HEK293 (cell line): ENCODE data around the gene XRN2.

Experiments used
- CTCF ChIA-PET: fragments of 350-600 bp; formaldehyde crosslinking; extraction: SDS; loops from one replicate; lab custom pipeline; 2021; ENCODE audit warnings: antibody characterized with exemption; lab: Yijun Ruan, JAX
- POLR2A ChIA-PET: fragments of 300-600 bp; formaldehyde crosslinking; extraction: SDS; loops from one replicate; lab custom pipeline; 2020; ENCODE audit warnings: antibody characterized with exemption, inconsistent platforms; lab: Yijun Ruan, JAX
- H3K27ac ChIP-seq: fragments of 200-500 bp; sonication (Bioruptor generic); 2 replicates; pipeline ENCODE4 v1.5.1; 2014; ENCODE audit warnings: low read depth, low read length, control low read depth, inconsistent platforms; ENCODE audit errors: extremely low read depth
- H3K36me3 ChIP-seq, 2 experiments: fragments of 200-500 bp in 1 of 2; sonication (Bioruptor generic) in 1 of 2; 1 replicate in 1 of 2; 2 replicates in 1 of 2; pipeline ENCODE4 v1.5.1; 2014 to 2017; ENCODE audit warnings: inconsistent platforms in 2 of 2, low read length in 2 of 2; ENCODE audit not compliant: control insufficient read depth in 2 of 2, insufficient read depth in 1 of 2
- H3K4me1 ChIP-seq: fragments of 200-500 bp; sonication (Bioruptor generic); 2 replicates; pipeline ENCODE4 v1.5.1; 2014; ENCODE audit warnings: mild to moderate bottlenecking, low read length, inconsistent platforms; ENCODE audit not compliant: control insufficient read depth, insufficient read depth
- H3K4me3 ChIP-seq: 2 replicates; pipeline ENCODE4 v1.5.1; 2011; ENCODE audit warnings: low read depth, mild to moderate bottlenecking, control low read depth, low read length, moderate library complexity
- H3K9me3 ChIP-seq: fragments of 200-500 bp; sonication (Bioruptor generic); 2 replicates; pipeline ENCODE4 v1.5.1; 2014; ENCODE audit warnings: low read depth, low read length, inconsistent platforms; ENCODE audit not compliant: control insufficient read depth, insufficient read depth
- PRDM10 ChIP-seq: fragments of 450-650 bp; formaldehyde crosslinking; IDR thresholded peaks from 2 replicates; pipeline ENCODE4 v1.5.1; 2016; ENCODE audit warnings: missing biosample characterization, missing genetic modification characterization
- PRDM4 ChIP-seq: fragments of 450-650 bp; formaldehyde crosslinking; IDR thresholded peaks from 2 replicates; pipeline ENCODE4 v1.5.1; 2017; ENCODE audit warnings: missing biosample characterization, missing genetic modification characterization
- TCF7L2 ChIP-seq: IDR thresholded peaks from 2 replicates; pipeline ENCODE4 v1.6.1; 2011; ENCODE audit warnings: low read depth, mild to moderate bottlenecking, inconsistent platforms, low read length, moderate library complexity, borderline replicate concordance
- ZBTB1 ChIP-seq: fragments of 450-650 bp; formaldehyde crosslinking; IDR thresholded peaks from 2 replicates; pipeline ENCODE4 v1.5.1; 2016; ENCODE audit warnings: missing biosample characterization, missing genetic modification characterization
- ZBTB10 ChIP-seq: fragments of 450-650 bp; formaldehyde crosslinking; IDR thresholded peaks from 2 replicates; pipeline ENCODE4 v1.5.1; 2016; ENCODE audit warnings: missing biosample characterization, missing genetic modification characterization
- ZBTB48 ChIP-seq: fragments of 450-650 bp; formaldehyde crosslinking; IDR thresholded peaks from 2 replicates; pipeline ENCODE4 v1.5.1; 2016; ENCODE audit warnings: missing biosample characterization, missing genetic modification characterization
- ZNF211 ChIP-seq: fragments of 450-650 bp; formaldehyde crosslinking; IDR thresholded peaks from 2 replicates; pipeline ENCODE4 v1.5.1; 2016; ENCODE audit warnings: low read depth, missing biosample characterization, missing genetic modification characterization
- ZNF223 ChIP-seq: fragments of 450-650 bp; formaldehyde crosslinking; IDR thresholded peaks from 2 replicates; pipeline ENCODE4 v1.5.1; 2016; ENCODE audit warnings: missing biosample characterization, missing genetic modification characterization
- ZNF37A ChIP-seq: fragments of 450-650 bp; IDR thresholded peaks from 2 replicates; pipeline ENCODE4 v1.5.1; 2018; ENCODE audit warnings: missing biosample characterization, missing genetic modification characterization
- ZNF391 ChIP-seq: fragments of 450-650 bp; formaldehyde crosslinking; IDR thresholded peaks from 2 replicates; pipeline ENCODE4 v1.5.1; 2016; ENCODE audit warnings: low read depth, missing biosample characterization, missing genetic modification characterization, borderline replicate concordance
- ZNF426 ChIP-seq: fragments of 450-650 bp; formaldehyde crosslinking; IDR thresholded peaks from 2 replicates; pipeline ENCODE4 v1.5.1; 2017; ENCODE audit warnings: missing biosample characterization, missing genetic modification characterization, mild to moderate bottlenecking, inconsistent platforms, moderate library complexity
- ZNF433 ChIP-seq: fragments of 450-650 bp; formaldehyde crosslinking; IDR thresholded peaks from 2 replicates; pipeline ENCODE4 v1.5.1; 2016; ENCODE audit warnings: missing biosample characterization, missing genetic modification characterization, low read depth

XRN2 gene

GRCh38 chr20:21430020-21430419 lies 126.9 kb downstream of the XRN2 start:
- Histone ChIP-seq H3K4me3 (no peak overlapping the region), H3K4me1 (no peaks in the 10 kb centered on the region), H3K27ac (no peak overlapping the region), H3K9me3 (no peaks in the 10 kb centered on the region), H3K36me3 (no peaks in the 10 kb centered on the region)
- POLR2A ChIA-PET: no interaction called here
- CTCF ChIA-PET: interaction anchor here (1.1 kb wide), 1 partner anchor 10 kb away, joined by 3 read pairs; no protein-coding TSS in a partner anchor
- no peak for TF ChIP-seq ZNF391 (tag by site-specific recombination)
- no peak for TF ChIP-seq ZNF433 (tag by site-specific recombination)

GRCh38 chr20:21432911-21433310 lies 129.8 kb downstream of the XRN2 start:
- Histone ChIP-seq H3K4me1 (no peaks in the 10 kb centered on the region), H3K9me3 (no peaks in the 10 kb centered on the region), H3K4me3 (no peak overlapping the region), H3K27ac (no peak overlapping the region), H3K36me3 (no peaks in the 10 kb centered on the region)
- TF ChIP-seq ZNF223 (tag by site-specific recombination) (no peak), ZBTB48 (no peak), ZBTB10 (no peak), PRDM4 (tag by site-specific recombination) (no peak), ZNF37A (tag by site-specific recombination) (no peak), TCF7L2 (no peak), ZBTB1 (tag by site-specific recombination) (no peak), ZNF426 (tag by site-specific recombination) (no peak)
- CTCF ChIA-PET: interaction anchor here (0.6 to 2.3 kb wide), 2 partner anchors 197 to 384 kb away, joined by 4 to 6 read pairs; no protein-coding TSS in a partner anchor
- POLR2A ChIA-PET: no interaction called here

- CTCF ChIA-PET: interaction anchor here (0.7 to 2.3 kb wide), 3 partner anchors 94 to 291 kb away, joined by 3 to 6 read pairs (median 3); no protein-coding TSS in a partner anchor
- POLR2A ChIA-PET: no interaction called here
- H3K4me3 ChIP-seq: no peak overlapping the region
- no peak overlapping the region for H3K27ac ChIP-seq
- H3K36me3 ChIP-seq: no peaks in the 10 kb centered on the region
- no peaks in the 10 kb centered on the region for H3K4me1 ChIP-seq
- TF ChIP-seq ZNF211 (tag by site-specific recombination) (no peak), PRDM10 (tag by site-specific recombination) (peak; percentile 64)
- H3K9me3 ChIP-seq: no peaks in the 10 kb centered on the region
Observed at GRCh38 chr20:21433329-21433890, 130.3 kb downstream of the XRN2 start.
